ENCODE measurements around the gene COX4I1.

GRCh38 chr16:85840801-85841200, 41.3 kb downstream of the COX4I1 start:
- TF ChIP-seq CTCF (IDR thresholded peaks at IDR 0.05) (no peak), POLR2A (IDR thresholded peaks at IDR 0.05) (no peak)
